Mesodermal cell (in vitro differentiated cells): ENCODE data around the gene IL4I1.
A peak's percentile ranks its signal among the peaks of the same experiment; 100 is the strongest.

Experiments
- H3K27ac ChIP-seq: 2 replicates; pipeline ENCODE4 v1.7.0; 2013; ENCODE audit warnings: mild to moderate bottlenecking, low read depth, low read length, moderate library complexity; ENCODE audit not compliant: severe bottlenecking
- H3K36me3 ChIP-seq: 2 replicates; pipeline ENCODE4 v1.7.1; 2013; ENCODE audit warnings: mild to moderate bottlenecking, low read length, moderate library complexity; ENCODE audit not compliant: control insufficient read depth, insufficient read depth
- H3K4me1 ChIP-seq: one replicate; pipeline ENCODE4 v1.7.1; 2013; ENCODE audit warnings: mild to moderate bottlenecking, low read length; ENCODE audit not compliant: insufficient read depth, control insufficient read depth, poor library complexity, severe bottlenecking
- H3K4me3 ChIP-seq: 2 replicates; pipeline ENCODE4 v1.7.0; 2013; ENCODE audit warnings: low read length, control low read depth, mild to moderate bottlenecking; ENCODE audit not compliant: insufficient read depth, poor library complexity, severe bottlenecking; ENCODE audit errors: extremely low read depth
- H3K9me3 ChIP-seq: 2 replicates; pipeline ENCODE4 v1.7.1; 2013; ENCODE audit warnings: mild to moderate bottlenecking, low read length, moderate library complexity; ENCODE audit not compliant: control insufficient read depth
- WGBS, 2 experiments: methylation state at CpG; one replicate each; pipeline ENCODE4 v1.1.5; 2013; ENCODE audit warnings: missing lambda C conversion rate in 2 of 2; ENCODE audit not compliant: insufficient coverage in 2 of 2; 5-methylcytosine and 5-hydroxymethylcytosine counted together

The IL4I1 gene

DNA sequence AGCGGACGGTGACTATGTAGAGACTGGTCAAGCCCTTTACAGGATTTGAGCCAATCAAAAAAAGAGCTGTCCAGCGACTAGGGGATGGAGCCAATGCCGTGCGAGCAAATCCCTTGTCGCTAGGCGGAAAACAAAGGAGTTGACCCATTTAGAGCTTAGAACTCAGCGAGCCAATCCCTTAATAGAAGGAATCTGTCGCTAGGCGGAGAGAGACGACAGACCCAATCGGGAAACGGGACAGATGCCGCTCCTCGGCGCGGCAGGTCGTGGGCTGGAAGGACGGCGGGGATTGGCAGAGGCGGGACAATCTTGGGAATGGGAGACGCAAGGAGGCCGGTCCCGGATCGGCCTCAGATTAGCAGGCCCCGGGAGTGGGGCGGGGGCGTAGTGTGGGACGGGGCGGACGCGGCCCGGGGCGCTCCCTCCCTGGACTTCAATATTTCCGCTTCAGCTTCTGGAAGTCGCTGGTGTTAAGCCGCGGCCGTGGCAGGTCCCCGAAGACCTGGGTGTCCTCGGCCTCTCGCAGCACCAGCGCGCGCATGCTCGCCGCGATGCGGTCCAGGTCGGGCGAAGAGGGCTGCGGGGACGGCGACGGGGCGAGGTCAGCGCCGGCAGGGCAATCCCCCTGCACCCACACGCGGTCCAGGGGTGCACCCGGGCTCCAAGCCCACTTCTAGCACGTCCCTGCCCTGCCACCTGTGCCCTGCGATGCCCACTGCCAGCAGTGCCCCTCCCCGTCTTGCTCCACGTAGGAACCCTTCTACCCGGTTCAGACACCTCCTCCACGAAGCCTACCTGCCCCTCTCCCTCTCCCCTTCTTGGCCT is 27.0 kb downstream of the IL4I1 start:
- Histone ChIP-seq H3K4me3 (peak overlapping the region; percentile 42), H3K36me3 (peaks cover 45% of the 10 kb centered on the region), H3K9me3 (peaks cover 5% of the 10 kb centered on the region), H3K27ac (peak overlapping the region; percentile 84), H3K4me1 (peaks cover 9% of the 10 kb centered on the region)
- WGBS, 2 experiments: 5 to 7% methylated on average over 57 to 66 of the region's 67 CpGs

DNA sequence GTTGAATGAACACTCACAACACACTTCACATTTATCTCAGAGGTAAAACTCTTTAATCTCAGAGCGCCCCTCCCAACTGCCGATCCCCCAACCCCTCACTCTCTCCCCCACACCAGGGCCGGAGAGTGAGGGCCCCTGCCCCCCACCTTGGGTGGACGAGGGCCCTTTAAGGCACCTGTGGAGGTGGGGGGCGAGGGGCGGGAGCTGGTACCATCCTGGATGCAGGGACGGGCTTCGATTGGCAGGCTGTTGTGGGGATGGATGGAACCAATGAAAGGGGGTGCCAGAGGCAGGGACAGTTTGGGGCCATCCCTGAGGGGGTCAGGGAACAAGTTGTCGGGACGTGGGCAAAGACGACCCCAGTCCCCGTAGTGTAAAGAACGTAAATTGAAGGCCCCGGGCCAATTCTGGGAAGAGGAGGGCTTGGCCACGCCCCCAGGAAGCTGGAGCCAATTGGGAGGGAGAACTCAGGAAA is 27.6 kb downstream of the IL4I1 start:
- WGBS, 2 experiments: 11 to 13% methylated on average over 10 to 11 of the region's 15 CpGs
- peaks cover 5% of the 10 kb centered on the region for H3K9me3 ChIP-seq
- peaks cover 9% of the 10 kb centered on the region for H3K4me1 ChIP-seq
- H3K27ac ChIP-seq: peak overlapping the region; percentile 76
- peak overlapping the region; percentile 42 for H3K4me3 ChIP-seq
- H3K36me3 ChIP-seq: peaks cover 48% of the 10 kb centered on the region

DNA sequence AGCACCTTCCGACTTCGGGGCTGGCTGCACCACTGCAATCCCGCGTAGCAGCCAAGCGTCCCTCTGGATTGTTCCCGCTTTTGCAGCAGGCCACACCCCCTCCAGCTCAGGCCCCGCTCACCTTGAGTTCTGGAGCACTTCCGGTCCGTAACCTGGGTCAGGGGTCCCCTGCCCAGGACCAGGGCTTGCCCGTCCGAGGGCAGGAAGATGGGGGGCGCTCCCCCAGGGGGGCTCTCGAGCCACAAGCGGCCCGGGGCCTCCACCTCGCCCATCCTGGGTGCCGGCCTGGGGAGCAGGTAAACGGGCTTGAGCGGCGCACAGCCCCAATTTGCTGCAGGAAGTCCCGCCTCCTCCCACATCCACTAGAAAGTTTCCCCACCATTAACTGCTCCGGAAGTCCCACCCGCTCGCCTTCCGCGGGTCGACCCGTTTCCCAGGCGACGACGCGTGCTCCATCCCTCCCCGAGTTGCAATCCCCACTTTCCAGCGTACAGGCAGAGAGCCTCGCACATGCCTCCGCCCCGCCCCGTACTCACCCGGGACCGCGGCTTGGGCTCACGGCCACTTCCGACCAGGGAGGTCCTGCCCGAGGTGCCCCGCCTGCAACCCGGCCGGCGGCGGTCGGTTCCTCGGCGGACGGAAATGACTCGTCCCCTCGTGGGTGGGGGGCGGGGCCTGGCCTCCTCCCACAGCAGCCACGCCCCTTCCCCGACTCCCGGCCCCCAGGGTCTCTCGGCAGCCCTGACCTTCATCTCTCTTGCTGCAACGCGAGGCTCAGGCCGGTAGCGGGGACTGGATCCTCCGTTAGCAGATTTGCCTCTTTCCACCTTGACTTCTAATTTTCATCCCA is 29.5 kb downstream of the IL4I1 start, which contains the start of gene PNKP:
PNKP (minus strand) TSS at position 644 of the 850 bp plus-strand sequence; CDS start at position 272, 372 bp downstream.
- H3K36me3 ChIP-seq: peaks cover 50% of the 10 kb centered on the region
- peak within 1 kb of the TSS; percentile 86 for H3K4me3 ChIP-seq
- peaks cover 9% of the 10 kb centered on the region for H3K4me1 ChIP-seq
- H3K27ac ChIP-seq: peak within 1 kb of the TSS; percentile 92
- 0% methylated on average over 49 to 61 of the region's 65 CpGs for WGBS, 2 experiments
- H3K9me3 ChIP-seq: peaks cover 5% of the 10 kb centered on the region

DNA sequence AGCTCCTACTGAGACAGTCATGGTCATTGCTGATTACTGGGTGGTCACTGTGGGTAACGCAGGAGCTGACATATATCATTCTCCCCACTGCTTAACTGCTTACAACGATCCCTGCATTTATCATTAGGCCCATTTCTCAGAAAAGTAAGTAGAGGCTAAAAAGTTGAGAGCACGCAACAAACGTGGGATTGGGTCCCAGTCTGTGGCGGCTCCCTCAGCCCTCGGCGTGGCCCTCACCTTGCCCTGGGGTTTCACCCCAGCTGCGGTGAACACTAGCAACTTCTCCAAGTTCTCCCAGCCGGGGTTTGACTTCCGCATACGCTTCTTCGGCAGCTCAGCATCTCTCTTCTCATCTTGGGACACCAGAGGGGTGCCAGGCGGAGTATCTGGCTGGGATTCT is 31.8 kb downstream of the IL4I1 start:
- Histone ChIP-seq H3K9me3 (peaks cover 5% of the 10 kb centered on the region), H3K4me3 (no peak overlapping the region), H3K27ac (no peak overlapping the region), H3K4me1 (peaks cover 9% of the 10 kb centered on the region), H3K36me3 (peaks cover 51% of the 10 kb centered on the region)
- 94 to 96% methylated on average over 11 to 13 of the region's 13 CpGs for WGBS, 2 experiments

DNA sequence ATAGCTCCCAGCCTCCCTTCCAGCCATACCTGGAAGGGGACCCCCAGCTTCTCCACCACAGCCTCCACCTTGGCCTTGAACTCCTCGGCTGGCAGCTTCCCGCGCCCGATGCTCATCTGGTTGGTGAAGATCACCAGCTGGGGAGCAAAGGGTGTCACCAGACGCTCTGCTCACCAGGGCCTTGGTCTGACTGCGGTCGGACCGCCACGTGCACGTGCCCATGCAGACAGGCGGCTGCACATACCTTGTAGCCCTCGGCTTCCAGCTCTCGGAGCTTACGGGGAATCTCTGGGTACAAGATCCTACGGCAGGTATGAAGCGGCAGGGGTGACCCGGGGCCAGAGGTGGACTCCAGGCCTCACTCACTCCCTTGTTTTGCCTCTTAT is 32.8 kb downstream of the IL4I1 start:
- WGBS, 2 experiments: 92 to 99% methylated on average over 16 to 17 of the region's 17 CpGs
- Histone ChIP-seq H3K9me3 (peaks cover 5% of the 10 kb centered on the region), H3K27ac (no peak overlapping the region), H3K36me3 (peaks cover 57% of the 10 kb centered on the region), H3K4me3 (no peak overlapping the region), H3K4me1 (peaks cover 9% of the 10 kb centered on the region)

DNA sequence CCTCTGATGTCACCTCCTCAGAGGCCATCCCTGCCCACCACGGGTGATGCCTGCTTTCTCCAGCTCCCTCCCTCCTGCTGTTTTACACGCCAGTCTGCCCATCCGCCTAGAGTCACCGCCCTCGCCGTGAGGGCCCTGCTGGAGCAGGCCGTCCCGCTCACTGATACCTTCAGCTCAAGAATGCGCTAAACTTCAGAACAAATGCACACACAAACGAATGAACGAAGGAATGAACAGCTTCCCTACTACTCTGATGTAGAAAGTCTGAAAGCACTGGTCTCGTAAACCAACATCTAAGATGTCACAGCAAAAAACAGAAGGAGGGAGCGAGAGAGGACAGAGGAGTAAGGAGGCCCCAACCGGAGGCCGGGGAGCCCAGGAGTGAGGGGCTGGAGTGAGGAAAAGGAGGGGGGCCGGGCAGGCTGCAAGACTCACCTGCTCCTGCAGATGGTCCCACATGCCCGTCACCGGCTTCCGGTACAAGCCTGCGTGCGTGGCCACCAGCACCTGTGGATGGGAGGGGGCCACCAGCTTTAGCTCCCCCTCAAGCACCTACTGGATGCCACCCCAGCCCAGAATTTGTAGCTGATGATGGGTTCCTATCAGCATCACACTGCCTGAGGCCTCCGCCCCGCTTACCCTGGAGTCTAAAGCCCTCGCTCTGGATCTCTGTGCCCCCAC is 33.3 kb downstream of the IL4I1 start:
- WGBS, 2 experiments: 91 to 94% methylated on average over 21 of the region's 24 CpGs
- peaks cover 60% of the 10 kb centered on the region for H3K36me3 ChIP-seq
- H3K9me3 ChIP-seq: peaks cover 2% of the 10 kb centered on the region
- H3K27ac ChIP-seq: no peak overlapping the region
- peaks cover 9% of the 10 kb centered on the region for H3K4me1 ChIP-seq
- no peak overlapping the region for H3K4me3 ChIP-seq

DNA sequence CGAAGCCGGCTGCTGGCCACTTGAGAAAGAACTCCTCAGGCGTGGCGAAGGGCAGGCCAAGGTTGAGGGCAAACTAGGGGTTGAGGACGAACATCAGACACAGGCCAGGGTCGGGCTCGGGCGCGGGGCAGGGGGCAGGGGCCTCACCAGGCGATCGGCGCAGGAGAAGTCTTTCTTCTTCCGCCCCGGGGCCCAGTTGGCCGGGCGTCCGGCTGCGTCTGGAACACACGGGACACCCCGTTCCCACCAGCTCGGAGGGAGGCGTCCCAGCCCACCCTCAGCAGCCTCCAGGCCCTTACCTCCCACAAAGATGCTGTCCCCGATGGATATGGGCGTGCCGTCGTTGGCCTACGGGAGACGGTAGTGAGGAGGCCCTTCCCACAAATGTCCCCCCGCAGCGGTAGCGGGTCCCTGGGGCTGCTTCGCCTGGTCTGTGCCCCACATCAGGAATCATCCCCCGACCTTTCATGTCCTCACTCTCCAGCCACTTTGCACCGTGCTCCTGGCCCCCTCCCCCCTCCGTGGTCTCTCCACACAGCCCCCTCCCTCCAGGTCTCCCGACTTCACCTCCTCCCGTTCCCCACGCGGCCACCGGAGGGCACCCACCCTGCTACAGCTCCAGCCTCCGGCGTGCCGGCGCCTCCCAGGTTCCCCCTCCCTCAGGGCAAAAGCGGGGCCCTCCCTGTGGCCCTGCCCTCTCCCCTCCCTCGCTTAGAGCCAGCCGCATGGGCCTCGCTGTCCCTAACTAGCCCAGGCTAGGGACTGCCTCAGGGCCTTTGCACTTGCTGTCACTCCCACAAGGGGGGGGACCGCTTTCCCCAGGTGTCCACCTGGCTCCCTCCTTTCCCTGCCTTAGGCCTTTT is 34.1 kb downstream of the IL4I1 start:
- H3K4me3 ChIP-seq: no peak overlapping the region
- WGBS, 2 experiments: 88 to 91% methylated on average over 37 to 47 of the region's 49 CpGs
- peaks cover 9% of the 10 kb centered on the region for H3K4me1 ChIP-seq
- H3K36me3 ChIP-seq: peaks cover 63% of the 10 kb centered on the region
- H3K9me3 ChIP-seq: no peaks in the 10 kb centered on the region
- H3K27ac ChIP-seq: no peak overlapping the region

GRCh38 chr19:49861541-49862378 is 34.9 kb downstream of the IL4I1 start:
- 96 to 97% methylated on average over 25 to 46 of the region's 60 CpGs for WGBS, 2 experiments
- Histone ChIP-seq H3K4me1 (peaks cover 9% of the 10 kb centered on the region), H3K36me3 (peaks cover 71% of the 10 kb centered on the region), H3K27ac (no peak overlapping the region), H3K4me3 (no peak overlapping the region), H3K9me3 (no peaks in the 10 kb centered on the region)

GRCh38 chr19:49861107-49861506 is 35.6 kb downstream of the IL4I1 start:
- Histone ChIP-seq H3K4me1 (peaks cover 4% of the 10 kb centered on the region), H3K9me3 (no peaks in the 10 kb centered on the region), H3K36me3 (peaks cover 77% of the 10 kb centered on the region), H3K27ac (peak overlapping the region; percentile 3), H3K4me3 (no peak overlapping the region)
- WGBS, 2 experiments: 71 to 78% methylated on average over 9 to 12 of the region's 13 CpGs
